NOMO-1 treated with DMSO at 0.1 percent for 48 hours (cell line): ENCODE data around the gene CASKIN2.
"Not testable (repeated sequence)": the region's sequence is repeated elsewhere in the genome, so short reads cannot be mapped to it uniquely, and the experiment has no call there.

Experiments used
- DNase-seq: peaks from one replicate; lab custom pipeline; 2025; ENCODE audit not compliant: unreplicated experiment; lab: John Stamatoyannopoulos, UW

CASKIN2 gene

DNA sequence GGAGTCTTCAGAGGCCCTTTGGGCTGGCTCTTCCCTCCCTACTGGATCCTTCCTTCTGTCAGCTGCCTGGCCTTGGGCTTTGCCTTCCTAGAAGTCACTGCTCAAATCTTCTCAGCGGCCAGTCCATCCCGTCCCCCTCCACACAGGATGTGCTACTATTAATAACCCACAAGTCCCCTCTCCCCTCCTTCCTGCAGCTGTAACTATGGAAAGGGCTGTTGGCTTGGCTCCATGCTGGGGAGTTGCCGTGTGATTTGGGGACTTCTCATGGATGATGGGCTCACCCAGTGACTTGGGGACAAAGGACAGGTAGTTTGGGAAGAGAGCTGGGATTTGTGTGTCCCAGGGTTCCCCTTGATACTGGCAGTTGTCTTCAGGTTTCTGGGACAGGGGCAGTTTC lies 39.5 kb downstream of the CASKIN2 start:
- no peak for DNase-seq

DNA sequence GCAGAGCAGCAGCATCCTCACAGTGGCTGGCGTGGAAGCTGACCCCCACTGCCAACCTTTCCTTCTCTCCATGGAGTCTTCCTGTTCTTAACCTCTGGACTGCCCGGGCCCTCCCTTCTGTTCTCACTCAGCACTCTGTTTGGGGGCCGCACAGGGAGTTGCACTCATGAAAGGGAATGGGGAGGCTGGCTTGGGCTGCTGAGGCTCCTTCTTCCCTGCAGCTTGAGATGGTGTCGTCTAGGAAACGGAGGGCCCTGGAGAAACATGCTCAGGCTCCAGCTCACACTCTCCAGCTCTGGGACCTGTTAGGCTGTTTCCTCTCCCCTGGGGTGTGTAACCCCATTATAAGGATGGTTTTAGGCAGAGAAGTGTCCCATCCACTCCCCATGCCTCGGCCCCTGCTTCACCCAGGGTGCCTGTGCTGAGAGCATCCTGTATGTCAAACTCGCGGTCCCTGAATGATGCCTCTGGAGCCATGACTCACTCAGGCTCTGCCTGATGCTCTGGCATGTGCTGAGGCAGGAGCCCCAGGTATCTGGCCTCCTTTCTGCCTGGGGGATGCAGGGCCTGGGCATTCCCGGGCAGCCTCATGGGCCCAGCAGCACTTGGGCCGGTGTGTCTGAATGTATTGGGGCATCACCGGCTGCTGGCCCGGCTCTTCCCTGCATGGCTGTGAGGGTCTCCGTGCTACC lies 40.0 kb downstream of the CASKIN2 start:
- DNase-seq = no peak

DNA sequence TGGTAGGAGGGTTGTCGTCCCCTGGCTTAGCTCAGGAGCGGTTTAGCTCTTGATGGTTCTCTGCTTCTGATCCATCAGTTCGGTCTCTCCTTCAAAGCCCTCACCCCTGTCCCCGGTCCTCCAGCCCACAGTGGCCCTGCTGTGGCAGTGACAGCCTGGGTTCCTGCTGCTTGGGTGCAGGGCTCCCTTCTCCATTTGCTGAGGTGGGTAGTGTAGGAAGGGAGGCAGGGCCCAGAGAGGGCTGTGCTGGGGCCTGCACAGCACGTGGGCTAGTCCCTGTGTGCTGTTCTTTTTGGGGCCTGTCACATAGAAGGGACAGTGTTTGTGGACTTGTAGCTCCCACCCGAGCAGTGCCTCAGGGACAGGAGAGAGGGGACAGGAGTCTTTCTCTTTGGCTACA lies 40.6 kb downstream of the CASKIN2 start:
- DNase-seq = no peak

DNA sequence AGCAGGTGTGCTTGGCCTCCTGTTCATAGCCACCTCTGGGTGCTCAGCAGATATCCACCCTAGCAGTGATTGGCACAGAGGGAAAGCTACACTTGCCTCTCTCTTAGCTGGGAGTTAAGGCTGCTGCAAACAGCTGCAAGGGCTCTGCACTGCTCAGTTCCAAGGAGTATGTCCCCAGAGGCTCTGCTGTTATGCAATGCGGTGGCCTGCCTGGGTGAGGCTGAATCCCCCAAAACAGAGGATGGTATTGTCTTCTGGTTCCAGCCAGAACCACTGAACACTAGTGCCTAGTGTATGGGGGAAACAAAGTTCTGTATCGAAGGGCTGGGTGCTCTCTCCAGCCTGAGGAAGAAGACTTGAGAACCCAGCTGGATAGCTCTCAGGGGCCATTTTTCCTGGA lies 42.1 kb downstream of the CASKIN2 start:
- no peak for DNase-seq

DNA sequence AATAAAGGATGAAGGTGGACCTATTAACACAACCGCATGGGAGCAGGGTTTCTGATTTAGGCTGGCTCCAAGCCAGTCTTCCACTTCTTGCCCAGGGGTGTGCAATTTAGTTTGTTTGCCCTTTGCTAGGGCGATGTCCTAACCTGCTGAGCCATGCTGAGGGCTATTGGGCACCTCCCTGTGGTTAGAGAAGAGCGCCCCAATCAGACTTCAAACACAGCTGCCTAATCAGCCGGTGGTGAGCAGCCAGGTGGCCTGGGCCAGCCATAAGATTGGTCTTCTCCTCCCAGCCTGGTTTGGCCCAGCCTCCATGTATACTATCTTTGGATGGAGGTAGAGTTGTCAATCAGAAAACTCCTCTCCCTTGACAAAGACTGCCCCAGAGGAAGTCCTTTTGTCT lies 43.2 kb downstream of the CASKIN2 start:
- no peak for DNase-seq

DNA sequence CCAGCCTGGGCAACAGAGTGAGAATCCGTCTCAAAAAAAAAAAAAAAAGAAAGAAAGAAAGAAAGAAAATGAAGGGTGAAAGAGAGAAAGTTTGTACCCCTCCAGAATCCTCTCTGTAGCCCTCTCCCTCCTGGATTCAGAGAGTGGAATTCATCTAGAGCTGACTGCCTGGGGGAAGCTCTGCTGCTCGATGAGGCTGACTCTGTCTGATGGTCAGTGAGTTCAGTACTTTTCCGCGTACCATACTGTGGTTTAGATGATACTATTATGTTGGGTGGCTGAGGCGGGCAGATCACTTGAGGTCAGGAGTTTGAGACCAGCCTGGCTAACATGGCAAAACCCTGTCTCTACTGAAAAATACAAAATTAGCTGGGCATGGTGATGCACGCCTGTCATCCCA lies 44.1 kb downstream of the CASKIN2 start:
- DNase-seq = no peak

DNA sequence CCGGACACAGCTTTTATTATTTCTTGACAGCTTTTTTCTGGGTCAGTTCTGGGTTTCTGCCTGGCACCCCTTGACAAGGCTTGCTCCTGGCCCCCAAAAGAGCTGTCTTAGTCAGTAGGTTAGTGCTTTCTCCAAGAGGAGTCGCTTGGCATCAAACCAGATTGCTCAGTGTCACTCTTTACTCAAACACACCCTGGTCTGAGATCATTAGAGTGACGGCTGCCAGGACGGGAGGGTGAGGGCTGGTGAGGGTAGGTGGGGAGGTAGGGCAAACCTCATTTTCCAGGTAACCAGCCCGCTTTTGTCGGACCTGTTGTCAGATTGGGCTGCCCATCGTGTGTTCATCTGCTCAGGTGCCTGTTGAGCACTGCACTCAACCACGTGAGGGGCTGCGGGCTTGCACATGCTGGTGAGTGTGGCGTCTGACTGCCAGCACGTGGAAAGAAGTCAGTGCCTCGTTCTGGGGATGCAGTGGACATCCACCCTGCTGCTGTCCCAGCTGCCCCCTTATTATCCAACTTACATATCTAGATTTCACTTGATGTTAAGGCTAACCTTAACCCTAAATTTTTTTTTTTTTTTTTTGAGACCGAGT lies 46.5 kb downstream of the CASKIN2 start:
- no peak for DNase-seq

DNA sequence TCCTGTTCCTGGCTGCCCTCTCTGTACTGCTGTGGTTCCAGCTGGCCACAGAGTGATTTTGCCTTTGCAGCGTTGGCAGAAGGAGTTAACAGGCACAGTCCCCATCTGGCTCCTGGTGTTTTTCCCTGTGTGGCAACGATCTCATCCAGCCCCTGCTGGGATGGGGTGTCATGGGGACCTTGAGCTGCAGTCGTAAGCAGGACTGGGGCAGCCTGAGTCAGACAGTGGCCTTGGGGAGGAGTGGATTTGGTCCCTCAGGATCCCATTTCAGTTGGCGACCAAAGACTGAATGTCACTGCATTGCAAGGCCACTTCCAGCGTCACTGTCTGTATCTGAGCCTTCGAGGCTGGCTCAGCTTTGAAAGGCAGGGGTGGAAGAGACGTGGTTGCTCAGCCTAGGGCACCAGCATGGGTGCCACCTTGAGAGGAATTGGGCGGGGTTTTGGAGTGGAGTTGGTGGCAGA lies 47.0 kb downstream of the CASKIN2 start:
- DNase-seq = no peak

DNA sequence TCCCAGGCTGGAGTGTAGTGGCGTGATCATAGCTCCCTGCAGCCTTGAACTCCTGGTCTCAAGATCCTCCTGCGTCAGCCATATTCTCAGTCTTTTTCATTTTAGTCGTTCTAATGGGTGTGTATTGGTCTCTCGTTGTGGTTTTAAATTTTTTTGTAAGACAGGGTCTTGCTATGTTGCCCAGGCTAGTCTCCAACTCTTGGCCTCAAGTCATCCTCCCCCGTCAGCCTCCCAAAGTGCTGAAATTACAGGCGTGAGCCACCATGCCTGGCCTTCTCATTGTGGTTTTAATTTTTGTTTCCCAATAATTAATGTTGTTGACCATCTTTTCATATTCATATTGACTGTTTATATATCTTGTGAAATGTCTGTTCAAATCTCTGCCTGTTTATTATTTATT lies 50.3 kb downstream of the CASKIN2 start:
- DNase-seq = no peak

DNA sequence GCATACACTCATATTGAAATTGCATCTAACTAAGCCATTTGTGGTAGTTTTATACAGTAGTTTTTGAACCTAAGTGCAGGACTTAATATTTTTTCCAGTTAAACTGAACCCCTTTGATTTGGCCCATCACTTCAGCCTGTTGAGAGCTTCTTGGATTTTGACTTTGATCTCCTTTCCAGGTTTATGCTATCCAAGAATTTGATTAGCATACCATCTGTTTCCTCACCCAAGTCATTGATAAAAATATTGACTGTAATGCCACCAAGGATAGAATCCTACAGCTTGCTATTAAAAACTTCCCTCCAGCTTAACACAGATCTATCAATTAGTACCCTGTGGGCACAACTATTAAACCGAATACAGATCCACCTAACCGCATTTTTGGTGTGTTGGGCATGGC lies 51.7 kb downstream of the CASKIN2 start:
- DNase-seq = no peak

DNA sequence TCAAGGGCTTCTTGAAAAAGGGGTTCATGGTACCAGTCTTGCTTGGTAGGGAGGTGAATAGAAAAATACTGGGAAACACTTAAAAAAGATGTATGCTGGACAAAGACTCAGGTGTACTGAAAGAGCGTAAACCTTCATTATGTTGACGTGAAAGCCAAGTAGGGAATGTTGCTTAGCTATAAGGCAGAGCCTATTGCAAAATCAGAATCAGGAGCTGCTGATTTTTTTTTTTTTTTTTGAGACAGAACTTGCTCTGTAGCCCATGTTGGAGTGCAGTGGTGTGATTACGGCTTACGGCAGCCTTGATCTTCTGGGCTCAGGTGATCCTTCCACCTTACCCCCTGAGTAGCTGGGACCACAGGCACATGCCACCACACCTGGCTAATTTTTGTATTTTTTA lies 55.0 kb downstream of the CASKIN2 start:
- no peak for DNase-seq

DNA sequence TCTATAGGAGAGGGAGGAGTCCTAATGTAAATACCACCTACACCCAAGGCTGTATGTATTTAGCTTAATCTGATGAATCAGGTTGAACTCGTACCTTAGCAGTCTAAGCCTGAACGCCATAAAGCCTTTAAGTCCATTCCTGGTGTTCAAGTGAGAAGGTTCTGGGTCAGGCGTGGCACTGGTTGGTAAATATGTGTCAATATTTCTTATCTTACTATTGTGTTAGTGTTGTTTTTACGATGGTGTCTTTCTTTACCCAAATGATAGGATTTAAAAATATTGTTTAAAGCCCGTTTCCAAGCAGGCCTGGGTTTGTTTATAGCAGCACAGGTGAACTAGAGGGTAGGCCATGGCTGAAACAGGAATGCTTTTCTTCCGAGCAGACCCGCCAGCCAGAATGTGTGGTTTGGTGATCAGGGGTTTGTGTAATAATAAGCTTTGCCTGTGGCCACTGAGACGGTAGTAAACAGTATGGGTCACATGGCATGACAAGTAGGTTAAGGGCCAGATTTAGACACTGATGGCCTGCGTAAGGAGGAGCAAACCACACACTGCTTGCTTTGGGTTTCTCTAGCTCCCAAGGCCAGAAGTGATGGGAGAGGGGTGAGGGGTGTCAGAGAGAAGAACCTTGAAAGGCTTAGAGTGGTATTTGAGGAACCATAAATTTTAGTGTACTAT lies 55.6 kb downstream of the CASKIN2 start:
- peak; percentile 83 for DNase-seq

DNA sequence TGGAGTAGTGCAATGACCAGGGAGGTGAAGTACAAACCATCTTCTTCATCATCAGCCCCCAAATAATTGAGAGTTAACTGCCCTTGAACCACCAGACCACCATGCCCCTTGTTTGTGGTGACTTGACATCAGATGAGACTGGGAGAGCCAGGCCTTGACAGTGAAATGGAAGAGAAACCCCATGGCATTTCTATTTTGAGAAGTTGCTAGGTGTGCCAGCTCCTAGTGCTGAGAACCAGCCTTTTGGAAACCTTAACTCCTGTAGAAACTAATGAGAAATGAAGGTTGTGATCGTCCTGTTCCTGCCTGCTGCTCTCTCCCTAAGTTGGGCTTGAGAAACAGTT lies 56.1 kb downstream of the CASKIN2 start:
- DNase-seq = no peak

DNA sequence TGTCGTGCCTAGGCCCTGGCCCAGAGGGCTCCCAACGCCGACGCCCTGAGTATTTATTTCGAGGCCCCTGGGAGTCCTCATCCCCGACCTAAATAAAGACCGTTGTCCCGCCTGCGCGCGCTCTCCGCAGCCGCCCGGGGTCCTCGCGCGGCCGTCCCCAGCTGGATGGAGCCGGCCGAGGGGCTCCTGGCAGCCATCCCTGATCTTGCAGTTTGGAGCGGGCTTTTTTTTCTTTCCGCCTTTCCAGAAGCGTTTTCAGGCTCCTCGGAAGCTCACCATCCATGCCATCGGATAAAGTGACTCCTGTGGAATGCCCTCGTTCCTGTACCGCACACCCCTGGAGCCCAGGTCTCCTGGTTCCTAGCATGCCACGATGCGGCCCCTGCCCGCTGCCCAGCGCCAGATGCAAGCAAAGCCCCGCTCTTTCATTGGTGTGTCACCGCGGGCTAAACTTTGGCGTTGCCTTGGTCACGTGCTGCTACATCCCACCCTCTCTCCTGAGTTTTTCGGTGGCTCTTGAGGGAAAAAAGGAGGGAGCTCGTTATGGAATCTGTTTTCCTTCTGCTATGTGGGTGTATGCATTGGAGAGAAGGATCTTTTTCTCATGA lies 58.2 kb downstream of the CASKIN2 start:
- no peak for DNase-seq

DNA sequence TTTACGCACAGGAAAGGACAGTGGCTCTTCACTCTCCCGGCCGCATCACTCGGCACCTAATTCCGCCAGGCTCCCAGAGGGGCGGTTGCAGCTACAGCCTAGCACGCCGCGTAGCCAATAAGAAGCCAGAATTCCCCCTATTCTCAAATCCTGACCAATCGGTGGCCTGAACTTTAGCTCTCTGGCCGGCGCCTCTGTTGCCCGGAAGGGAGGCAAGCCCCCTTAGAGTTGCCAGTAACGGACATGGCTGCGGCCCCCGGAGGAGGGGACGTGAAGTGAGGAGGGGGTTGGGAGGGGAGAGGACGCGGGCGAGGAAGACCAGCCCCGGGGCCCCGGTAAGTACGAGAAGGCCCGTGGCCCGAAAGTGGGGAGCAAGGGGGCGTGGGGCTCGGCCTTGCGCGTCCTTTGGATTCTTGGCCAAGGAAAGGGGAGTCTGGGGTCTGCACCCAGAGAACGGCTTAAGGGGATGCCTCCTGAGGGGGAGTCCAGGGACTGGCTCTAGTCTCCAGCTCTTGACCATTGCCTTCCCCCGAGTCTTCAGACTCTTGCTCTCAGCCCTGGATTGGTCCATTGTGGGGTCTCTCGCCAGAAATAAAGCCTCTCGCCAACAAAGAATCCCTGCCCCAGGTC lies 58.8 kb downstream of the CASKIN2 start, which contains the start of gene TMEM94:
TMEM94 (plus strand) TSS at position 219 of the 630 bp plus-strand sequence. CDS start 15,271 bp downstream, outside the sequence.
- peak; percentile 97 for DNase-seq

DNA sequence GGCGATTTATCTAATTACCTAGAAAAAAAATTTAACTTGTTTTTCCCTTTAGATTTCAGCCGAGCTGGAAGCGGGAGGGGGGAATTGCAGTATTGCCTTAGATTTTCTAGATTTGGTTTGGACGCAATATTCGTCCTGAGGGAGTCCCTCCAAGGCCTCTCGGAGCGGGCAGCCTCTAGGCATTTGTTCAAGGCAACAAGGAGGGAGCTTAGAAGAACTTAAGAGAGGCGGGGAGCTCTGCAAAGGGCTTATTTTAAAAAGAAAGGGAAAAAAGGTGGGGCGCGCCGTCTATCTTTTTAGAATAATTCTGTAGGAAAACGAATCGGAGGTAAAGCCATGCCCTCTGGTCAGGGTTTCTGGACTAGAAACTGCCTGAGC lies 59.3 kb downstream of the CASKIN2 start:
- DNase-seq = no peak

DNA sequence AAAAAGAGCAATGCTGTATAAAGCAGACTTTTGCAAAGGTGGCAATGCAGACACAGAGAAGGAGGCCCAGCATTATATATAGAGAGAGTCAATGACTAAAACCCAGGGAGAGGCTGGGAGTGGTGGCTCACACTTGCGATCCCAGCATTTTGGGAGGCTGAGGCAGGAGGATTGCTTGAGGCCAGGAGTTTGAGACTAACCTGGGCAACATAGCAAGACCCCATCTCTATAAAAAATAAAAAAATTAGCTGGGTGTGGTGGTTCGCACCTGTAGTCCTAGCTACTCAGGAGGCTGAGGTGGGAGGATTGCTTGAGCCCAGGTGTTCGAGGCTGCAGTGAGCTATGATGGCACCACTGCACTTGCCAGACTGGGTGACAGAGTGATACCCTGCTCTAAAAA lies 60.7 kb downstream of the CASKIN2 start:
- DNase-seq = not testable (repeated sequence)

DNA sequence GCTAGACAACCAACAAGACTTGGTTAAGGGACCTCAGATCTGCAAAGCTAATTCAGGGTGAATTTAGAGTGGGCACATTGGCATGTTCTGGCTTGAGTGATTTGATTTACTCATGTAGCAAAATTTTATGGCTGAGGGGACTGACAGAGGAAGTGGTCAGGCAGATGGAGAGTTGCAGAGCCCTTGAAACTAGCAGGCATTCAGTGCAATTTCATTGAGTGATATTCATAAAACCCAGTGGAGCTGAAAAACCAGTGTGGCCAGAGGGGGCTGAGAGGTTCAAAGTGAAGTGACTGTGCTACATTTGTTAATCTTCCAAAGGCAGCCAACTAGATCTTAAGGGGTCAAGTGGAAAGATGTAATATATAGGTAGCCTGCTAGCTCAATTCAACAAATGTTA lies 61.1 kb downstream of the CASKIN2 start:
- peak; percentile 90 for DNase-seq

DNA sequence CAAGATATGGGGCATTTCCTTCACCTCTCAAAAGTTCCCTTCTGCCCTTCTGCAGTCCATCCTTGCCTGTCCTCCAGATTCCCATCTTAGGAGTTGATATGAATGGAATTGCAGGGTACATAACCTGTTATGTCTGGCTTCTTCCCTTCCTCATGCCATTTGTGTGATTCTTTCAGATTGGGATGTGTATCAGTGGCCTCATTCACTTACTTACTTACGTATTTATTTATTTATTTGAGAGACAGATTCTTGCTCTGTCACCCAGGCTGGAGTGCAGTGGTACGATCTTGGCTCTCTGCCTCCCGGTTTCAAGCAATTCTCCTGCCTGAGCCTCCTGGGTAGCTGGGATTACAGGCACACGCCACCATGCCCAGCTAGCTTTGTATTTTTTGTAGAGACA lies 65.1 kb downstream of the CASKIN2 start:
- no peak for DNase-seq
